T-helper 1 cell treated with Interleukin-12 subunit alpha and Interleukin-12 subunit beta and Interleukin-4 antibody, amounts not matched to agents 30 ng/mL and 1 ng/mL, for 36 hours (primary cell): ENCODE measurements around the gene LIPJ. TPM values are rescaled to one million over a fixed set of nuclear protein-coding genes. Genes with fewer than 3 reads are reported as not detected.

Experiments used
- intact Hi-C: fragments of 100-400 bp; cut with micrococcal nuclease; formaldehyde crosslinking; loops from one replicate; pipeline ENCODE4 v1.15.1; 2024
- total RNA-seq: library from RNA; stranded (reverse); gene quantifications from 2 replicates; pipeline ENCODE4 v1.2.3, GENCODE V29; 2022

LIPJ gene
- total RNA-seq, 1 donor from 2014 or later: not detected

- intact Hi-C loops: no loop called here
Observed at GRCh38 chr10:88592906-88593305, 6.3 kb downstream of the LIPJ start.

GRCh38 chr10:88594482-88594881 lies 7.9 kb downstream of the LIPJ start:
- intact Hi-C loops: loop anchor here (2.0 kb wide), 1 partner anchor 16 kb away; no protein-coding TSS in a partner anchor

GRCh38 chr10:88598055-88598454 lies 11.5 kb downstream of the LIPJ start:
- intact Hi-C loops: no loop called here

GRCh38 chr10:88608052-88608732 lies 21.6 kb downstream of the LIPJ start:
- intact Hi-C loops: no loop called here

- intact Hi-C loops: no loop called here
Observed at GRCh38 chr10:88608780-88609179, 22.2 kb downstream of the LIPJ start.

GRCh38 chr10:88616250-88616977 lies 29.9 kb downstream of the LIPJ start:
- intact Hi-C loops: no loop called here

GRCh38 chr10:88617772-88618300 lies 31.3 kb downstream of the LIPJ start:
- intact Hi-C loops: no loop called here

- intact Hi-C loops: no loop called here
Observed at GRCh38 chr10:88618496-88618895, 31.9 kb downstream of the LIPJ start.

GRCh38 chr10:88620441-88620840 lies 33.9 kb downstream of the LIPJ start:
- intact Hi-C loops: no loop called here

GRCh38 chr10:88623835-88624234 lies 37.3 kb downstream of the LIPJ start:
- intact Hi-C loops: no loop called here

- intact Hi-C loops: loop anchor here (1.0 kb wide), 1 partner anchor 8 kb away; no protein-coding TSS in a partner anchor
Observed at GRCh38 chr10:88624840-88625239, 38.3 kb downstream of the LIPJ start.

GRCh38 chr10:88640186-88640585 lies 53.6 kb downstream of the LIPJ start:
- intact Hi-C loops: no loop called here

GRCh38 chr10:88642209-88642608 lies 55.6 kb downstream of the LIPJ start:
- intact Hi-C loops: no loop called here

GRCh38 chr10:88642963-88643362 lies 56.4 kb downstream of the LIPJ start:
- intact Hi-C loops: no loop called here

- intact Hi-C loops: no loop called here
Observed at GRCh38 chr10:88647061-88647615, 60.6 kb downstream of the LIPJ start.

GRCh38 chr10:88651101-88651551 lies 64.6 kb downstream of the LIPJ start:
- intact Hi-C loops: no loop called here

GRCh38 chr10:88652616-88653015 lies 66.1 kb downstream of the LIPJ start:
- intact Hi-C loops: no loop called here

Other genes starting within 250 kb of the LIPJ start
- gene RNLS, start 3.4 kb upstream of the LIPJ start, total RNA-seq: 2.1 TPM in 2 replicates
- gene LIPF, start 77.7 kb downstream of the LIPJ start, total RNA-seq: not detected in 2 replicates
- gene LIPK, start 119.5 kb downstream of the LIPJ start, total RNA-seq: not detected in 2 replicates
- gene LIPN, start 173.3 kb downstream of the LIPJ start, total RNA-seq: not detected in 2 replicates
- gene LIPM, start 216.0 kb downstream of the LIPJ start, total RNA-seq: not detected in 2 replicates